Gastrocnemius medialis (tissue), 4 donors: Measurements from ENCODE around the gene PIK3C2G.

ENCODE experiments used
- CTCF ChIP-seq, 5 experiments: fragments of 450-650 bp in 3 of 5; fragments of 200-600 bp in 2 of 5; sonication (generic) in 2 of 5; IDR thresholded peaks in 4 of 5; conservative IDR thresholded peaks in 1 of 5; 1 replicate in 4 of 5; 2 replicates in 1 of 5; pipeline ENCODE4 v1.5.1; 2016 to 2019; ENCODE audit warnings: antibody characterized with exemption in 5 of 5, mild to moderate bottlenecking in 3 of 5, moderate library complexity in 3 of 5
- POLR2A ChIP-seq, 2 donors: fragments of 450-650 bp; IDR thresholded peaks; one replicate each; pipeline ENCODE4 v1.6.1; 2017; ENCODE audit warnings: antibody characterized with exemption in 2 of 2, mild to moderate bottlenecking in 2 of 2, moderate library complexity in 2 of 2

GRCh38 chr12:18521461-18521860 is 260.1 kb downstream of the PIK3C2G start:
- TF ChIP-seq CTCF (IDR thresholded peaks at IDR 0.05 in 4 of 5, conservative IDR thresholded peaks at IDR 0.05 in 1 of 5) (no peak), POLR2A (IDR thresholded peaks at IDR 0.05) (no peak)
